Osteoblast (primary cell): Measurements from ENCODE around the gene CCM2. TPM values are rescaled to one million over a fixed set of nuclear protein-coding genes. Genes with fewer than 3 reads are reported as not detected.
A peak's percentile ranks its signal among the peaks of the same experiment; 100 is the strongest.

Experiments used
- DNase-seq: peaks from one replicate; pipeline ENCODE4 v3.0.0; 2011; ENCODE audit warnings: low spot score, mixed read lengths; ENCODE audit not compliant: insufficient read length; ENCODE audit errors: missing footprints
- H2AFZ ChIP-seq: 2 replicates; pipeline ENCODE4 v1.6.0; 2011; ENCODE audit warnings: mild to moderate bottlenecking, low read length
- H3K27ac ChIP-seq: 2 replicates; pipeline ENCODE4 v1.5.1; 2011; ENCODE audit warnings: mild to moderate bottlenecking, low read depth, low read length, moderate library complexity
- H3K27me3 ChIP-seq: 2 replicates; pipeline ENCODE4 v1.6.0; 2012; ENCODE audit warnings: mild to moderate bottlenecking, control low read depth, inconsistent platforms, low read length, moderate library complexity; ENCODE audit not compliant: insufficient read depth
- H3K36me3 ChIP-seq: 2 replicates; pipeline ENCODE4 v1.5.1; 2011; ENCODE audit warnings: mild to moderate bottlenecking, low read length, control low read depth, moderate library complexity; ENCODE audit not compliant: insufficient read depth
- H3K4me1 ChIP-seq: 2 replicates; pipeline ENCODE4 v1.5.1; 2011; ENCODE audit warnings: mild to moderate bottlenecking, low read length, control low read depth, moderate library complexity; ENCODE audit not compliant: insufficient read depth
- H3K4me2 ChIP-seq: 2 replicates; pipeline ENCODE4 v1.6.0; 2011; ENCODE audit warnings: mild to moderate bottlenecking, low read length; ENCODE audit not compliant: insufficient read depth
- H3K4me3 ChIP-seq: fragments of 200-600 bp; sonication (generic); 3 replicates; pipeline ENCODE4 v1.5.1; 2012; ENCODE audit warnings: mild to moderate bottlenecking, low read length, inconsistent platforms; ENCODE audit not compliant: insufficient read depth
- H3K79me2 ChIP-seq: 2 replicates; pipeline ENCODE4 v1.6.0; 2012; ENCODE audit warnings: mild to moderate bottlenecking, low read length, control low read depth, inconsistent platforms; ENCODE audit not compliant: insufficient read depth
- H3K9me3 ChIP-seq: 2 replicates; pipeline ENCODE4 v1.5.1; 2011; ENCODE audit warnings: low read depth, low read length, control low read depth
- H4K20me1 ChIP-seq: 2 replicates; pipeline ENCODE4 v1.6.0; 2012; ENCODE audit warnings: mild to moderate bottlenecking, low read length, control low read depth; ENCODE audit not compliant: insufficient read depth
- total RNA-seq: library from RNA; depleted of rRNA; stranded (reverse); fragments of >200 nt; gene quantifications from 2 replicates; pipeline ENCODE4 v1.2.3, GENCODE V29; 2012
- TF ChIP-seq, protein P1 (sequence below): IDR thresholded peaks from 2 replicates; pipeline ENCODE4 v1.5.1; 2011; ENCODE audit warnings: mild to moderate bottlenecking, low read depth, low read length, moderate library complexity; ENCODE audit errors: extremely low read depth

The CCM2 gene
- total RNA-seq, 1 donor, result 42.3 TPM

DNA sequence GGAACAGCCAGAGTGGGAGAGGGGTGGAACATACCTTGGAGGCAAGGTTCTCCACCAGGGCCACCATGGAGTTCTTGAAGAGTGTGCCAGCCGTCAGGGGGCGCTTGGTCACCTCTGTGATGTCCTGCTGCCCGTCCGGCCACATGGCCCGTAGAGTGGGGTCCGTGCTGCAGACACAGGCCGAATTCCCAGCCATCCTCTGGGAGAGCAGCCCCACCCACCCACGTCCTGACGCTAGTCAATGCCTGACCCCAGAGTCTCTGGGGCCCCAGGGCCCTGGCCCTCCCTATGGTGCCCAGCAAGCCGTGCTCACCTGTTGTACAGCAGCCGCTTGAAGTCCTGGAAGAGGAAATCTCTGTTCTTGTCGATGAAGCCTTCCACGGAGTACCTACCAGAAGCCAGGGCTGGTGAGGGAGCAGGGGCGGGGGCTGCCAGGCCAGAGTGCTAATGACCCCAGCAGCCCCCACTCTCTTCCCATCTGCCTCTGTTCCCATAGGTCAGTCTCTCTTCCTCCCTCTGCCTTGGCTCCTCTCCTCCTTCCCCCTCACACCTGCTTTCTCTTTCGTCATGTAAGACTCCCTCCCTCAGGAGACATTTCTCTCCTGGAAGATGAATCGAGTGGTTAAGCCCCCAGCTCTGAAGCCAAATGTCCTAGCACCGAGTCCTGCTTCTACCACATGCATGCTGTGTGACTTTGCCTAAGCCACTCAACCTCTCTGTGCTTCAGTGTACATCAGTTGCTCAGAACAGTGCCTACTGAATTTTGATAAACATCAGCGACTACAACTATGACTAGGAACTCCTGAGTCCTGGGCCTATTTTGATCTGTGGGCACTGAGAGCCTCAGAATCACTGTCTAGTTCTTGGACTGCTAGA, 32.2 kb upstream of the CCM2 start:
- Histone ChIP-seq H3K27me3 (peaks cover under 1% of the 10 kb centered on the region), H3K36me3 (no peaks in the 10 kb centered on the region), H3K4me1 (no peaks in the 10 kb centered on the region), H3K27ac (no peak overlapping the region), H3K4me2 (no peak overlapping the region), H3K4me3 (no peak overlapping the region), H4K20me1 (no peaks in the 10 kb centered on the region), H2AFZ (no peak overlapping the region), H3K79me2 (no peaks in the 10 kb centered on the region), H3K9me3 (no peaks in the 10 kb centered on the region)
- DNase-seq, result peak; percentile 91
- TF ChIP-seq, protein P1, sequence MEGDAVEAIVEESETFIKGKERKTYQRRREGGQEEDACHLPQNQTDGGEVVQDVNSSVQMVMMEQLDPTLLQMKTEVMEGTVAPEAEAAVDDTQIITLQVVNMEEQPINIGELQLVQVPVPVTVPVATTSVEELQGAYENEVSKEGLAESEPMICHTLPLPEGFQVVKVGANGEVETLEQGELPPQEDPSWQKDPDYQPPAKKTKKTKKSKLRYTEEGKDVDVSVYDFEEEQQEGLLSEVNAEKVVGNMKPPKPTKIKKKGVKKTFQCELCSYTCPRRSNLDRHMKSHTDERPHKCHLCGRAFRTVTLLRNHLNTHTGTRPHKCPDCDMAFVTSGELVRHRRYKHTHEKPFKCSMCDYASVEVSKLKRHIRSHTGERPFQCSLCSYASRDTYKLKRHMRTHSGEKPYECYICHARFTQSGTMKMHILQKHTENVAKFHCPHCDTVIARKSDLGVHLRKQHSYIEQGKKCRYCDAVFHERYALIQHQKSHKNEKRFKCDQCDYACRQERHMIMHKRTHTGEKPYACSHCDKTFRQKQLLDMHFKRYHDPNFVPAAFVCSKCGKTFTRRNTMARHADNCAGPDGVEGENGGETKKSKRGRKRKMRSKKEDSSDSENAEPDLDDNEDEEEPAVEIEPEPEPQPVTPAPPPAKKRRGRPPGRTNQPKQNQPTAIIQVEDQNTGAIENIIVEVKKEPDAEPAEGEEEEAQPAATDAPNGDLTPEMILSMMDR, result peak; percentile 38

DNA sequence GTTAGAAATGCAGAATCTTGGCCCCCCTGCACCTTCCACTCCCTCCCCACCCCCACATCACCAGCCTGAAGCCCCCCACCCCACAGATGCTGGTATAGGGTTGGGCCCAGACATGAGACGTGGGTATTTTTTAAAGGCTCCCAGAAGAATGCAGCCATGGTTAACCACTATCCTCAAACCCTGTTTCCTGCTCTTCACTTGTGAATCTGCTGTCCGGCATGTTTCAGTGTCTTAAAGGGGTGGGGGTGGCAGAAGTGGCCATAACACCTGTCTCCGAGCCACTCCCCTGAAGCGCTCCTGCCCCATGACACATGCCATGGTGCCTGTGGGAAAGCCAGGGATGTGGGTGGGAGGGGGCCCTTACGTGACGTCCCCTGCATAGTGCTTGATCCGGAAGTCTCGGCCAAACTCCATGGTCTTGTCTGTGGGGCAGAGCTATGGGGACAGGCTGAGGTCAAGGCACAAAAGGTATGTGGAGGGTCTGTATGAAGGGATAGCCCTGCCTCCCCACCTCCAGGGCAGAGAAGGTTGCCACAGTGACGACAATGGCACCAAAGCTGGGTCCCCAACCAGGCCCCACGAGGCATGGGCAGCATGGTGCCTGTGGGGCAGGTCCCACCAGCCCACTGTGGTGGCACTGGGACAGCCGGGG, 30.8 kb upstream of the CCM2 start:
- Histone ChIP-seq H3K4me2 (no peak overlapping the region), H3K36me3 (no peaks in the 10 kb centered on the region), H3K4me3 (no peak overlapping the region), H3K4me1 (no peaks in the 10 kb centered on the region), H4K20me1 (no peaks in the 10 kb centered on the region), H2AFZ (no peak overlapping the region), H3K27me3 (no peaks in the 10 kb centered on the region), H3K27ac (no peak overlapping the region), H3K9me3 (no peaks in the 10 kb centered on the region), H3K79me2 (no peaks in the 10 kb centered on the region)
- DNase-seq, result no peak
- TF ChIP-seq, protein P1, result no peak

GRCh38 chr7:44969701-44970522, 30.1 kb upstream of the CCM2 start:
- H3K27ac ChIP-seq, result no peak overlapping the region
- no peak overlapping the region for H3K4me3 ChIP-seq
- no peaks in the 10 kb centered on the region for H3K4me1 ChIP-seq
- DNase-seq, result no peak
- TF ChIP-seq, protein P1, result no peak
- no peaks in the 10 kb centered on the region for H3K36me3 ChIP-seq
- no peak overlapping the region for H3K4me2 ChIP-seq
- H4K20me1 ChIP-seq, result no peaks in the 10 kb centered on the region
- no peaks in the 10 kb centered on the region for H3K27me3 ChIP-seq
- no peaks in the 10 kb centered on the region for H3K79me2 ChIP-seq
- H3K9me3 ChIP-seq, result no peaks in the 10 kb centered on the region
- H2AFZ ChIP-seq, result no peak overlapping the region
